DMS53 (cell line): ENCODE measurements around the gene GAREM1.

Experiments used
- DNase-seq: peaks from one replicate; lab custom pipeline; 2025; lab: John Stamatoyannopoulos, UW

Gene GAREM1

DNA sequence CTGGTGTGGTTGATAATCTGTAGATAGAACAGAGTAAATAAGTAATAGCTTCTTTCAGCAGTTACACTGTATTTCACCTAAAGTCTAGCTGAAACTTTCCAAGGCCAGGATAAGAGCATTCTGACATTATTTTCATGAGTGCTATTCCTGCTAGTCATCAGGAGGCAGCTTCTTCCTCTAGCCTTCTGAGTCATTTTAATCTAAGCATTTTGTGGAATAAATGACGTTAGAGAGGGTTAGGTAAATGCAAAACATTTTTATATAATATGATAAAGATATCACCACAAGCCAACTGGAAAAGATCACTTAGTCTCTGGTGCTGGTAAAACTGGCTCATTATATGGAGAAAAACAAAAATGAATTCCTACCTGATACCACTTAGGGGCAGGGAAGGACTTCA is 142.3 kb downstream of the GAREM1 start:
- DNase-seq, result no peak

DNA sequence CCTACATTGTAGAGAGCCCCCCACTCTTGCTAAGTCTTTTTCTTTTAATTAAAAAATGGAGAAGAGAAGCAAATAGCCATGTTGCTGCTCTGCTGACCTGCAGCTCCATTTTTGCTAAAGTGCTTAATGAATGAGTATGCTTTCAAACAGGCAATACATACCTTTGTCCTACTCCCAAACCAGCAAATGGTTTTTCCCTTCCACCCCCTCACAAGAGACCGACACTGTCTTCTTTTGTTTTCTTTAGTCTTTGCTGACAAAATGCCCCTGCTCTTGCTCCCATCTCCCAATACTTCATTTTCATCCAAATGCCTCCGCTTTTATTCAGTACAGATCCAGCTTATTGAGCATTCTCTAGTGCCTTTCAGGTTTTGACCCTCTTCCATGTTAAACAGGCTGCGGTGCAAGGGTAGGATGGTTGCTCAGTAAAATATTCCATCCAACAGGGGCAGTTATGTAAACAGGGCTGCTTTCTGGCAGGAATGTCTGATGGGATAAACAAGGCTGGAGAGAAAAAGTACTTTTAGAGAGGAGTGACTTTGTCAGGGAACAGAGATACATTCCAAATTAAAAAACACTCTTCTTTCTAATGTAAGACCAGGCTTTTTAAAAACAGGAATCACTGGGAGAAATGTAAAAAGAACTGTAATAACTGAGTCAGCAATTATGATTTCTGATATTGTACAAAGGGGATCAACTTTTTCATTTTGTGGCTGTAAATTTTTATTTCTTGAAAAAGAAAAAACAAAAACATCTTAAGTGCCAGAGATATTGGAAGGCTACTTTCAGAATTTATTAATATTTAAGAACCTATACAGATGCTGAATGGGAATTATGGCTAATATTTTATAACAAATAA is 144.0 kb downstream of the GAREM1 start:
- no peak for DNase-seq

DNA sequence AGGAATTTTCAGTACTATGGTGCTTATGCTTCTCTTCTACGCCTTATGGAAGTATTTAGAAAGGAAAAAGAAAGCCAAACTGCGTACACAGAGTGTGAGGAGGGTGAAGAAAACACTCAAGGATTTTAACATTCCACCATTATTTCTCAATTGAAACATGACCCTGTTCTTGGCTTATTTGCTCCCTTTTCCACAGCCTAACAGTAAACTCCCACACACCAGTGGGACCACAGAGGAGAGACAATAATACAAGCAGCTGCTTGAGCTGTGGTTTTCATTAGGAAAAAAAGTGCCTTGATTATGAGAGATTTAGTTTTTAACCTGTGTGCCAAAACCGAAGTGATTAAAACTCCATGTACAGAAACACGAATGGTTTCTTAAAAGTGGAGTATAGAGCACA is 146.5 kb downstream of the GAREM1 start:
- no peak for DNase-seq

DNA sequence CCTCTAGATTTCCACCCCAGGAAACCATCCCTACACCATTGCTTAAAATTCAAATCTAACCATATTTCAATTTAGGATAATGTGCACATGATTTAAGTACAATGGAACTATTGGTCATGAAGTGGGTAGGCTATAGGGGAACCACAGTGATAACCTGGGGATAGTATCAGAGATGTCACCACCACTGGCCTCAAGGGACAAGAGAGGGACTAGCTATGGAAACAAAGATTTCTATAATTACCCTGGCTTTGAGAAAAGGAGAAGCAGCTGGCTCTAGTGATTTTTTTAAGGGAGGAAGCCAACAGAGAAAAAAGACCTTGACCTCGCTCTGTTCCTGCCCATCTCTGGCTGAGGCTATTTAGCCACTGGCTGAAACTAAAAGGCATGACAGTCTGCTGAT is 148.9 kb downstream of the GAREM1 start:
- no peak for DNase-seq

DNA sequence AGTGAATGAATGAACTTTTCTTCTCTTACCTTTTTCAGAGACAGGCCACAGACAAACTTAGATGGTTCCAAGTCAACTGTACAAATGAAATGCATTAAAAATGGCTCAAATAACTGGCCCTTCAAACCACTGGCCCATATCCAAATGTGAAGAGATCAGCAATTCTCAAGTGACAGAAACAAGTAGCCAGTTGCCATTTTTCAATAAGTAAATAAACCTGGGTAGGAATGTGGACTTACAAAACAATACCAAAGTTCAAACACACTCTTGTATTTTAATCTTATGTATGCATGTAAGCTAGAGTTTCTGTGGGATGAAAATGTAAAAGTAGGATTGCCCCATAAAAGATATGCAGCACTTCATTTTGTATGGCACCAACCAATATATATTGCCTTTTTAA is 151.6 kb downstream of the GAREM1 start:
- DNase-seq, result peak; percentile 13

DNA sequence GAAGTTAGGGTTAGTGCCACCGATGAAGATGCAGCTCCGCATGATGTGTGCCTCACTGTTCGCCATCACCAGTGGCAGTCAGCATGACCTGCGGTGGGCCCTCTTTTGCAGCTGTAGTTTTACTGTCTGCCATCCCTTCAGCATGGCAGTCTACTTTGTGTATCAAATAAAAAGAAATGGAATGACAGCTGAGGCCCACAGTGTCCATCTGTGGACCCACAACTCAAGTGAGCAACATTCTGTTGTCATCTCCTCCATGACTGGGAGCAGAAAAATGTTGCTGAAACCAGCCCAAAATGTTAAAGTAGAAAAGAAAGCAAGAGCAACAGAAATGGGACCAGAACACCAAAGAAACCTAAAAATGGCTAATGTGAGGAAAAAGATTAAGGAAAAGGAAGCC is 152.1 kb downstream of the GAREM1 start:
- no peak for DNase-seq

DNA sequence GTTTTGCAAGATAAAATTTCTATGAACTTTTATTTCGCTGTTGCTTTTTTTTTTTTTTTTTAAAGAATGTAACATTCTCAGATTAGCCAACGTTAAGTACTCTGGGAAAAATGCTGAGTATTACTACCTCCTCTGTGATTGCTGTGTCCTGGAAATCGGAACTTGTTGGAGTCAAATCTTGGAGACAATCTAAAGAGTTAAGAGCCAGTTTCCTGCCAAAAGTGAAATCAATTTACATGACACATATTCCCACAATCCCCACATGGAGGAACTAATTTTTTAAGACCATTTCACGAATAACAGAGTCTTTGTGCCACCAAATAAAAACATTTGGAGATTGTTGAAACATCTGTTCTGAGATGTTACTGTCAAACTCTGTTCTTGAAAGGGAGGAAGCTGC is 153.0 kb downstream of the GAREM1 start:
- DNase-seq, result no peak

DNA sequence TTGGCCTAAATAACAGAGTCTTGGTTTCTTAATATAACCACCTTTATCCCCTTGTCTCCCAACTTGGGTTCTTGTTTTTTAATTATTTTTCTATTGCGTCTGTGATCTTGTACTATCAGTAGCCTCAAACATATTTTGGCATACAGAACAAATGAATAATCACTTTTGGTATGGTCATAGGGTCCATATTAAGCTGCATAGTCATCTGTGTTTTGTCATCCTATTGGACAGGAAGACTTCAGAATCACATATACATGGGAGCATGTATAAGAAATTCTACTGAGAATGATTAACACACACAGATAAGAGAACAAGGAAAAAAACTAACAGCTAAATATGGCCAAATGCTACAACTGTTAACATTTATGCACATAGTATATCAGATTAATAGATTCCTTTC is 154.8 kb downstream of the GAREM1 start:
- no peak for DNase-seq

DNA sequence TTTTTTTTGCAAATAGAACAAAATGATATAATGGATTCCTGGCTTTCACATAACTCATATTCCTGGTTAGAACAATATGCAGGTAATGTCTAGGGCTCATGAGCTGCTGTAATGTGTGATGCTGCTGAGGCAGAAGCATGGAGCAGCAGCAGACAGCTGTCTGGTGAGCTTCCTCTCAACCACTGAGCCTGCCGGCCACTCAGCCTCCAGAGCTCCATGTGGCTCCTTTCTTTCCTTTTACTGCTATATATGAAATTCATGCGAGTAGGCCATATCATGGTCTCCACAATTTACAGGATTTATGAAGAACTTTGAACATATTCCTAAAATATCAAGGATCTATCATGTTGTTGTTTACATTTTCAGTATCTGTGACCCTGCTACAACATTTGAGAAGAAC is 159.9 kb downstream of the GAREM1 start:
- peak; percentile 8 for DNase-seq

DNA sequence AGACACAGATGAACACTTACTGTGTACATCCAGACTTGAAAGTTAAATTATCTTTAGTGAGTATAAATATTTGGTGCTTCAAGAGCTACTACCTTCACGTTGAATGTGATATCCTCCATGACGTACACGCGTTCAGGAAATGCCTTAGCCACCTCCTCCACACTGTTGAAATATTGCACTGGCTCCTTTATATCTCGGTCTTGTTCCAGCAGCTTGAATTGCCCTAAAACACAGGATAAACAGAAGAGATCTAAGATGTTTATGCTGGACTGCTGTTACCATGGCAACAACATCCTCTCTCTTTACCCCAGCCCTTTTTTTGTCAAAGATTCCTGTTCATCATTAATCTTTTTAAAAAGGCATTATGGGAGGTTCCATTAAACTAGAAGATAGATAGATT is 160.6 kb downstream of the GAREM1 start:
- peak; percentile 46 for DNase-seq

DNA sequence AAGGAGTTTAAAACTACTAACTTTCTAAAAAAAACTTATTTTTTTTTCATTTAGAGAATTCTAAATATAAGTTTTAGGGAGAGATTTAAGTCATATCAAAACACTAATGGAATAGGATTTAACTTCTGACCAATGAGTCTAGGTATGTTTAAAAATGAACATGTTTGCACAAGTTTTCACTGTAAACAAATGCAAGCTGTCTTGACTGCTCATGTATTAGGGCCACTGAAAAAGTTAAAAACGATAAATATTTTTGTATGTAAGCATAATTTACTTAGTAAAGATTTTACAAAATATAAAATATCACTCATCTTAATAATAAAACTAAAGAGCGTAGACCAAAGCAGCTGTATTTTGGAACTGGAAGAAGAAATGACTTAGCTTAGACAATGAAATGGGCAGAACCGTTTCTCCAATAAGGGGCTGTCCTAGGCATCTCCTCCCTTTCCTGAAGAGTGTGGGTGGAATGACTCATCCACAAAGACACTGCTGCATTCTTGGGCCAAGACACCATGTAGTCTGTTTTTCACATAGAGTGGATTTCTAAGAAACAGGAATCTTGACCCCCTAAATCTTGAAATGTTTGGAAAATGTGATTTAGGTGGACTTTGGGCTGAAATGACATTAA is 162.1 kb downstream of the GAREM1 start:
- DNase-seq, result no peak

DNA sequence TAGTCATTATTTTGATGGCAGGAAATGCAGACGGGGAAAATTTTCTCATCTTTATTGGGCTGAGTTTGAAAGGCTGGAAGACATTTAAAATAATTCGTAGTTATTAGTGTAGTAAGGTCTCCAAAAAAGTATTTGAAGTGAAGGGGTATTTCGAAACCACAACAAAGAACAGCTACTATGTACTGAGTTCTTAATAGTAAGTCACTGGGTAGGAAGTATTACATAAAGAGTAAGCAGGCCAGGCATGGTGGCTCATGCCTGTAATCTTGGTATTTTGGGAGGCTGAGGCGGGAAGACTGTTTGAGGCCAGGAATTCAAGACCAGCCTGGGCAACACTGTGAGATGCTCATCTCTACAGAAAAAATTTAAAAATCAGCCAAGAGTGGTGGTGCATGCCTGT is 167.3 kb downstream of the GAREM1 start:
- no peak for DNase-seq

DNA sequence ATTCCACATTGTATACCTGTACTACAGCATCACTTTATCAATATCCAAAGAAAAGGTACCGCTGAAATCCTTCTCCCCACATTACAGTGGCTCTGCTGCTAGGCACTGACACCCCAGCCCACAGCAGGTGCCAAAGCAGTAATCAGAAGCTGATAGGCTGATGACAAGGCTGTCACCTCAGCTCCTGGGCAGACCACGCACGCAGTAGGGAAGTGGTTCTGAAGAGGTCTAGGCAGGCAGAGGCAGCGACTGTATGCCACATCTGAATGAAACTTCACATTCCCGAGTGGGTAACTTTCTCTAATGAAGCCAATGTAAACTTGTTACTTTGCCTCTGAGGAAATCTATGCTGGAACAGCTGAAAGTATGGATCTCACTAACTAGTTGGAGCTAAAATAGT is 167.9 kb downstream of the GAREM1 start:
- DNase-seq, result no peak

DNA sequence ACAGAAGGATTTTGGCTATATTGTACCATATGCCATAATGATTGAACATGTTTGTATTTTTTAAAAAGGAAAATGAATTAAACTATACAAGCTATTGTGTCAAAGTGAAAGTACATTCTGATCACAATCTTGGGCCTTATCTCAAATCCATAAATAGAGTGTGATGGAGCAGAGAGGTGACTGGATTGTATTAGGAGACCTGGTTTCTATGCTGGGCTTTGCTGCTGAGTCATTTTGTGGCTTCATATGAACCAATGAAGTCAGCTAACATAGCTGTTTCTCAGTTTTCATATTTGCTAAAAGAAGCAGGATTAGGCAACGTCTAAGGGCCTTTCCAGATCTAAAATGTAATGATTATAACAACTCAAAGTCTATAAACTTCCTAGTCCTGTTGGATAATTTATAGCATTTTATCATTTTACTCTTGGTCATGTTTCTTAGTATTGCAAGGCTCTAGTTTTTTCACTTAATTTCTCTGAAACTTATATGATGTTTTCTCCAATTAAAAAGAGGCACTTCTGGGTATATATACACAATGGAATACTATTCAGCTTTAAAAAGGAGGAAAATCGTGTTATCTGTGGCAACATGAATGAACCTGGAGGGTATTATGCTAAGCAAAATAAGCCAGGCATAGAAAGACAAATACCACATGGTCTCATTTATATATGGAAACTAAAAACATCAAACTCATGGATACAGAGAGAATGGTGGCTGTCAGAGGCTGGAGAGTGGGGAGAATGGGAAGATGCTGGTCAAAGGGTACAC is 168.5 kb downstream of the GAREM1 start:
- DNase-seq, result peak; percentile 37

DNA sequence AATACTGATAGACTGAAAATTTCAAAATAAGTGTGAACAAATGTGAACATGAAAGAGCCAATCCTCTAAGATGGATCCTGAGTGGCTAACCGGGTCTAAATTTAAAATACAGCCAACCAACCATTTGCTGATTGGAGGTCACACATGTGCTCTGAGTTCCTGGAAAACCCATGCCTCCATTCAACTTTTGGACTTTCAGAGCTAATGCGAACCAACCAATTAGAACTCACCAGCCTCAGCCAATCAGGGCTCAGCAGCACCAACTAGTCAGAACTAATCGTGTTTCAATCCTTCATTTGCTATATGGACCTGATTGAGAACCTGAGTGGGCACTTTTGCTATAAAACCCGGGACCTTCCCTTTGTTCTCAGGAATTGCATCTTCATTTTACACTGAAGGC is 169.3 kb downstream of the GAREM1 start:
- no peak for DNase-seq

DNA sequence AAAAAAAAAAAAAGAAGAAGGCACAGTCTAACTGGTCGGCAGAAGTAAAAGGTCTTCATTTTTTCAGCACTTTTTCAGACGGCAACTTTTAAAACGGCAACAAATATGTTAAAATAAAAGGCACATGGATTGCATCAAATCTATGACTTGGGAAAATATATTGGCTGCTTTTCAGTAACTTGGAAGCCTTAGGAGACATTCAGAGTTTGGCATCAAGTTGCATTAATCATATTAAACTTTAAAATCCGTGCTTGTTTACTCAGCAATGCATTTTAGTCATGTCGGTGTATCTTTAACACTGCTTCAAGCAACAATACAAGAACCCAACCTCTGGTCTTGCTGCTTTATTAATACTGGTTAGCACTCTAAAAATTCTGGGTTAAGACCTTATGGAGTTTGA is 169.8 kb downstream of the GAREM1 start:
- no peak for DNase-seq

DNA sequence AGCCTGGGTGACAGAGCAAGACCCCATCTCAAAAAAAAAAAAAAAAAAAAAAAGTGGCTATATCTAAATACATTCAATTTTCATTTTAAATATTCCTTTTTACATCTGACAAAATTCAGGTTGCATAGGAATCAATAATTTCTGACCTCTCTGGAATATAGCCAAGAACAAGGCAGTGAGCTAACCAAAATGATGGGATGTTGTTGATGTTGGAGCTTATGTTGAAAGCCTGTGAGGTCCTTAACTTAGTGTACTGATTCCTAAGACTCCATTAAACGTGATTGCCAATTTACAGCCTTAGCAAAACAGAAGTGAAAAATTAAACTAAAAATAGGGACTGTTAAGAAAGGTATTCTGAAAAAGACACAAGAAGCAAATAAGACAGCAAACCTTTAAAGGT is 171.2 kb downstream of the GAREM1 start:
- DNase-seq, result no peak

DNA sequence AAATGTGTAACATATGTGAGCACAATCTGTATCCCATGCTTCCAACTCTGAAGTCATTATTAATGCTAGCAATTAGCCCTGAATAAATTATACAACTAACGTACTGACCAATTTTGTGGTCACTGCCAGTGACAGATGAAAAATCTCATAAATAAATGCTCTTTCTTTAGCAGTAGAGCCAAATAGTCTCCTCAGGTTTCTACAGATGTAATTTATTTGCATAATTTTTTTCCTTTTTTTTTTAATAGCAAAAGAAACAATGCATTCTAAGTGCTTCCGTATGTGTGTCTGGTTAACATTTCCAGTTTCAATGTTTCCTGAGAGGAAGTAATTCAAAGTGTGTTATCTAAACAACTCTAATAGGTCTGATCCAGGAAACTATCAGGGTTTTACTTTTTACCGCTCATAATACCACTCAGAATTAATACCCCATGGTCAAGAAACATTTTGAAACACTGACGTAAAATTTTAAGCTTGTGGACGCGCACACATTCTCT is 172.5 kb downstream of the GAREM1 start:
- DNase-seq, result no peak

DNA sequence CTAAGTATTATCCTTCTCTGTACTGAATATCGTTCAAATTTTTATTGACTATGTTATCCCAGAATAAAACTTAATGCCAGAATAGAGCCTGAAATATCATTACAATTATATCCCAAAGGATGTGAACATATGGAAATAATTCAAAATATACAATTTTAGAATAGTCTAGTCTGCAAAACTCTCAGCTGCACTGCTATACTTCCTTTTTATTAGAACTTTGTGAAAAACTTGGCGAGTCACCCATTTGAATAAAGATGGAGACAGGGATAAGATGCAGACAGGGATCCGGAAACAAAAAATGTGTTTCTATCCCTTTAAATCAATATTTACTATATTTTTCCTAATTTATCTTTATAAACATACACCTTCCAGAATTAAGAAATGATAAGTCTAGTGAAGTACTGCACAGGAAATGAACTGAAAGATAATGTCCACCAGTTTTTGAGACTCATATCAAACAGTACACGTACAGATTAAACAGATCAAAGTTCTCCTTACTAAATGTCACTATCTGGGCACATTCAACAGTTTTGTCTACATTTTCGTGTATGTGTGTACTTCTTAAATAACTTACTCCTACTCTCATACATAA is 173.0 kb downstream of the GAREM1 start:
- DNase-seq, result no peak

DNA sequence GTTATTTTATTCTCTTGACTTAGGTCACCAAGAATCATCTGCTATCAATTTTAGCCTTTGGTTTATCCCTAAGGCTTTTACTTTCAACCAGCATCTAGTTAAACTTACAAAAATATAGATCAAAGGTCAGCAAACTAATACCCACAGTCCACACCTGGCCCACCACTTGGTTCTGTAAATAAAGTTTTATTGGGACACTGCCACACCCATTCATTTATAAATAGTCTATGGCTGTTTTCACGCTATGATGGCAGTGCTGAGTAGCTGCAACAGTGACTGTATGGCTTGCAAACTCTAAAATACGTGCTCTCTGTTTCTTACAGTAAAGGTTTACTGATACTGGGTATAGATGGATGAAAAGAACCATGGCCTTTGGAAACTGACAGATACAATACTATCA is 173.8 kb downstream of the GAREM1 start:
- DNase-seq, result no peak

DNA sequence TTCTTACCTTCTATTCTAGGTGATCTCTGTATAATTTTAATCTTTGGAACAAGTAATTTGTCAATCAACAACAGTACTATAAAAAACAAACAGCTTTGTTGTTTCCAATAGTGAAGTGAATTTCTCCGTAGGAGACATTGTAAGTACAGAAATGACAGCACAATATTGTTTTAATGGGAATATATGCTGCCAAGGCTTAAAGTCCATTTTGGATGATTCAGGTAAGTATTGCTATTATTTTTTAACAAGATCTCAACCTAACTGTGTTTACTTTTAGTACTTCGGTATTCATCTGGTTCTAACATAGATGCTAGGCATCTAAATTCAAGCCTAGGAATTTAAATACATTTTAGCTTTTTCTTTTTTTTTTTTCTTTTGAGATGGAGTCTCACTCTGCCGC is 175.1 kb downstream of the GAREM1 start:
- no peak for DNase-seq

DNA sequence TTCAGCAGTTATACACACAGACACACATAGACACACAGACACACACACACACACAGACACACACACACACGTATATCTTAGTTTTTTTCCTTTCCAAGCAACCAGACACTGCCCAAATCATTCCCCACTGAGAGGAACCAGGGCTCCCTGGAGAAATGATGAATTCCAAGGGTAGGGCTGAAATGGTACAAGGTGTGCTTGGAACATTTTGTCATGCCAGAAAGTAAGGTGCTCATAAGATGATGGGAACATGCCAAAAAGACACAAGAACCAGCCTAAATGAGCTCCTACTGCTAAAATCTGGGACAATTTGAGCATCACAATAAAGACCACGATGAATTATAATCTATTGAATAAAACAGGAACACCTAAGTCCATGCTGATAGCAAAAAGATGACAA is 177.6 kb downstream of the GAREM1 start:
- DNase-seq, result no peak
